NT2/D1 (cell line): ENCODE data around the gene CNTROB.

Source experiments
- YY1 ChIP-seq: IDR thresholded peaks from 2 replicates; pipeline ENCODE4 v1.6.1; 2011; ENCODE audit not compliant: insufficient read length, insufficient read depth
- ZNF274 ChIP-seq: IDR thresholded peaks from 2 replicates; pipeline ENCODE4 v1.6.1; 2011; ENCODE audit warnings: mild to moderate bottlenecking, low read depth, low read length

DNA sequence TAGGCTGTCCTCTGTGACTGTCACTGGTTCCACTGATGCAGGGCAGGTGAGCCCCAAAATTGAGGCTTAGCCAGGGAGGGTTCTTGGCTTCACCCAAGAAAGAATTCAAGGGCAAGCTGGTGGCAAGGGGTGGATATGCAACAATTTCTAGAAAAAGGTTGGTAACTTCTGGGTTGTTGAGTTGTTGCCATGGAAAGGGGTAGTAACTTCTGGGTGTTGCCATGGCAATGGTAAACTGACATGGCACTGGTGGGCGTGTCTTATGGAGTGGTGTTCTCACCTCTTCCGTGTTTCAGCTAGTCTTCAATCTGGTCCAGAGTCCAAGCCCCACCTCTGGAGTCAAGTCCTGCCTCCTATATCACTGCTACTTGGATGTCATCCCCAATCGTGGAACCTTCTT, 60.9 kb downstream of the CNTROB start:
- no peak for TF ChIP-seq YY1
- TF ChIP-seq ZNF274, result no peak
